Immature natural killer cell (primary cell): ENCODE data around the gene ADAMTS9. TPM values are rescaled to one million over a fixed set of nuclear protein-coding genes. Genes with fewer than 3 reads are reported as not detected.

Source experiments
- DNase-seq, 3 donors: peaks; one replicate each; pipeline ENCODE4 v3.0.0; 2022; ENCODE audit warnings: mixed read lengths in 1 of 3
- H3K27ac Mint-ChIP-seq, 6 donors: one replicate each; pipeline ENCODE4 v1.8.0; 2020; ENCODE audit warnings: mixed read lengths in 6 of 6, mild to moderate bottlenecking in 5 of 6, inconsistent platforms in 4 of 6, moderate library complexity in 3 of 6
- H3K27me3 Mint-ChIP-seq, 3 donors: one replicate each; pipeline ENCODE4 v1.8.0; 2020 to 2021; ENCODE audit warnings: low read depth in 3 of 3, mild to moderate bottlenecking in 3 of 3, mixed read lengths in 3 of 3, moderate library complexity in 3 of 3, inconsistent platforms in 1 of 3
- H3K36me3 Mint-ChIP-seq, 3 donors: one replicate each; pipeline ENCODE4 v1.8.0; 2020; ENCODE audit warnings: mixed read lengths in 3 of 3, inconsistent platforms in 2 of 3, mild to moderate bottlenecking in 2 of 3
- H3K4me1 Mint-ChIP-seq, 2 donors: one replicate each; pipeline ENCODE4 v1.8.0; 2020; ENCODE audit warnings: inconsistent platforms in 2 of 2, mild to moderate bottlenecking in 2 of 2, mixed read lengths in 2 of 2, moderate library complexity in 1 of 2
- H3K4me3 Mint-ChIP-seq, 5 donors: one replicate each; pipeline ENCODE4 v1.8.0; 2020; ENCODE audit warnings: mild to moderate bottlenecking in 5 of 5, mixed read lengths in 5 of 5, inconsistent platforms in 3 of 5, moderate library complexity in 3 of 5
- H3K9me3 Mint-ChIP-seq, 6 donors: one replicate each; pipeline ENCODE4 v1.8.0; 2020; ENCODE audit warnings: mild to moderate bottlenecking in 6 of 6, mixed read lengths in 6 of 6, inconsistent platforms in 4 of 6, moderate library complexity in 3 of 6
- polyA plus RNA-seq, 3 donors: library from polyadenylated mRNA; unstranded; fragments of 300-500 nt; fragmentation: Illumina TruSeq; gene quantifications; one replicate each; pipeline ENCODE4 v1.2.3, GENCODE V29; 2021

The ADAMTS9 gene
- polyA plus RNA-seq, 3 donors from 2014 or later: not detected

DNA sequence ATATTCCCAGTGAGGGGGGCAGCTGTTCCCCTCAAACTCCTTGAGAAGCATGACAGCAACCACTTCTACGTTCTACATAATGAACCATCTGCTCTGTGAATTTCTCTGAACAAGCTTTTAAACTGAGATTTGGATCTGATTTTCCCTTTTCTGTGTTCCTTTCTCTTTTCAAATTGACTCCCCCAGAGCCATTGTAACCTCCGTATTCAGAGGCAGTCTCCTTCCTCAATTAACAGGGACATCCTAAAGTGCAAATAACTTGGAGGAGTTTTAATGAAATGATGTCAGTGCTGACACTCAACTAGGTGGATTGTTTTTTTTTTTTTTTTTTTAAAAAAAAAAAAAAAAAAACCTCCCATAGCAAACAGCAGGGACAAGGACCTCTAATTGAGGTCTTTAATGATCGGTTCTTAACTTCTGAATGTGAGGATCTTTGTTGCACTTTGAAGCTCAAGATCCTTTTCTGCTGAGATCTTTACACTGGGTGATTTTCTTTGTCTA, 48.8 kb downstream of the ADAMTS9 start:
- no peak for DNase-seq
- Mint-ChIP-seq H3K27me3 (peaks cover 0 to 2% (median 0%) of the 10 kb centered on the region in 3 donors), H3K9me3 (peaks cover 2 to 14% (median 6%) of the 10 kb centered on the region in 6 donors), H3K4me3 (no peak overlapping the region), H3K4me1 (no peaks in the 10 kb centered on the region), H3K36me3 (no peaks in the 10 kb centered on the region), H3K27ac (no peak overlapping the region)

DNA sequence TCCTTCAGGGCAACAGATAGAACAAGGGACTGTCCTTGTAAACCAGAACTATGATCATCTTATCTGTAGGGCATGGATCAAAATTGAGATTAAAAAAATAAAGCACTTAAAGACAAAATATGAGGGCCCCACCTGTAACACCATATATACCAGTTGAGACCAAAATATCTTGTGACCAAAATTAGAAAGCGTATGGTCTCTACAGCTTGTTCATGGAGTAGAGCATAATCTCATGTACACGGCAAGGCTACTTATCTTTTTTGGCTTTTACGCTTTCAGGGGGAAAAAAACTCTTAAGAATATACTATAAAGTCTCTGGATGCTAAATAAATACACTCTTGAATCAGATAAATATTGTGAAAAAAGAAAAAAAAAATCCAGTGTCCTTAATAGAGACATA, 49.3 kb downstream of the ADAMTS9 start:
- H3K9me3 Mint-ChIP-seq: peaks cover 2 to 15% (median 8%) of the 10 kb centered on the region in 6 donors
- DNase-seq: no peak
- H3K36me3 Mint-ChIP-seq: no peaks in the 10 kb centered on the region
- H3K4me3 Mint-ChIP-seq: no peak overlapping the region
- H3K27me3 Mint-ChIP-seq: peaks cover 0 to 2% (median 0%) of the 10 kb centered on the region in 3 donors
- H3K27ac Mint-ChIP-seq: no peak overlapping the region
- no peaks in the 10 kb centered on the region for H3K4me1 Mint-ChIP-seq

DNA sequence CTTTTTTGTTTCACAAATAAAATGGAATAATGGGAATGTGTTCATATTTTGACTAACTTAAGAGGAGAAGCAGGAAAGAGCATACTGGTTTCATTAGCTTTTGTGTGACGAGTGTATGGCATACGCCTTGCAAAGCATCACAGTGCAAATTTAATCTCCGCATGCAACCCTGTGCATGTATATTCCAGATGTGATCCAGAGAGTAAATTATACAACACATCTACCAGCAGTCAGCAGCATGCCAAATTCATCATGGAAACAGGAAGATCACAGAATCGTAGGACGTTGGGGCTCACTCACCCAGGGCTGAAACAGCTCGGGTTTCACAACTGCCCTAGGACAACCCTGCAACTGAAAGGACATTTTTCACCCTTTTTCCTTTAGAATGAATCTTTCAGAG, 53.4 kb downstream of the ADAMTS9 start:
- Mint-ChIP-seq H3K27ac (no peak overlapping the region), H3K9me3 (peaks cover 2 to 27% (median 7%) of the 10 kb centered on the region in 6 donors), H3K27me3 (peaks cover 0 to 2% (median 0%) of the 10 kb centered on the region in 3 donors), H3K36me3 (no peaks in the 10 kb centered on the region), H3K4me1 (no peaks in the 10 kb centered on the region), H3K4me3 (no peak overlapping the region)
- no peak for DNase-seq

DNA sequence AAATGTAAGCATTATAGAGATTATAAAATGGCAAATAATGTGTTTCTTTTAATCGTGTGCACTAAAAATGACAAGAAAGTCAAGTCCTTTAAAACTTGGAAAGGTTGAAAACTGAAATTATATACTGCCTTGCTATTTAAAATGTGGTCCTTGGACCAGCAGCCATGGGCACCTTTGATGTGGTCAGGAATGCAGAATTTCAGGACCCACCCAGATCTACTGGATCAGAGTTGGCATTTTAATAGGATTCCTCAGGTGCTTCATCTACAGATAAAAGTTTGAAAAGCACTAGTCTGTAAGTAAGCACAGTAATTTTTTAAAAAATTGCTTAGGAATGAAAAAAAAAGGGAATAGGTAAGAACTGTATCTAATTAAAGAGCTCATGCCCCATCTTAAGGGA, 55.8 kb downstream of the ADAMTS9 start:
- Mint-ChIP-seq H3K27me3 (peaks cover 0 to 2% (median 0%) of the 10 kb centered on the region in 3 donors), H3K36me3 (no peaks in the 10 kb centered on the region), H3K9me3 (peaks cover 2 to 29% (median 7%) of the 10 kb centered on the region in 6 donors), H3K4me1 (no peaks in the 10 kb centered on the region), H3K4me3 (no peak overlapping the region), H3K27ac (no peak overlapping the region)
- DNase-seq: no peak

DNA sequence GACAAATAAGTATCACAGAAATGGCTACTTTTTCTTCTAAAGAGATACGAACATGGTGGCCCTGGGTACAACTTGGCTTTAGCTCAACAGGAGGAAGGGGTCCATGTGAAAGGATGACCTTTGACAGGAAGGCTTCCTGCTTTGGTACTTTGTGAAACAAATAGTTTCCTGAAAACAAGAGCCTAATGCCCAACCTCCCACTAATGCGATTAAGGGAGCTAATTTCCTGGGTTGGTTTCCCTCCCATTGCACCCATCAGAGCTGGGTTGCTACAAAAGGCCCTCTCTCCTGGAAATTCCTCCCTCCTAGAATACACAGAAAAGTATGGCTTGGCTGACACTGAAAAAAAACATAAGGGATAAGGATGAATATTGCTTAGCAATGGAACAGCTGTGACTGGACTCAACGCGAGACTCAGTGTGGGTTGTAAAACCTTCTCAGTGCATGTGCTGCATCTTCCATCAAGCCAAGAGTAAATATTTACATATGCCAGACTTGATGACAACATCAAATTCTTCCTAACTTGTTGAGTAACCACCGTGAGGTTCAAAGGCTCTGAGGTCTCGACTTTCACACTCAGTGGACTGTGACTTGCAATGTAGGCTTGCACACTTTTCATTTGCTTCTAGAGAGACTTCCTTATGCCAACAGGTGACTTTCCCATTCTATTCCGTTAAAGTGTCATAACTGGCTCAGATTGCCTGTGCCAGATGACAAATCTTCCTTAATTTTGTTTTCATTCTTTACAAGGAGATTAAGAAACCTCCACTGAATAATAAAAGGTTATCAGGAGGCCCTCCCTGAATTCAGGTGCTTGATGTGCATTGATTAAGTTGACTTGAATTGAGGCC, 60.1 kb downstream of the ADAMTS9 start:
- Mint-ChIP-seq H3K9me3 (peaks cover 1 to 38% (median 9%) of the 10 kb centered on the region in 6 donors), H3K4me3 (no peak overlapping the region), H3K36me3 (no peaks in the 10 kb centered on the region), H3K27ac (no peak overlapping the region), H3K4me1 (no peaks in the 10 kb centered on the region), H3K27me3 (no peaks in the 10 kb centered on the region)
- no peak for DNase-seq

DNA sequence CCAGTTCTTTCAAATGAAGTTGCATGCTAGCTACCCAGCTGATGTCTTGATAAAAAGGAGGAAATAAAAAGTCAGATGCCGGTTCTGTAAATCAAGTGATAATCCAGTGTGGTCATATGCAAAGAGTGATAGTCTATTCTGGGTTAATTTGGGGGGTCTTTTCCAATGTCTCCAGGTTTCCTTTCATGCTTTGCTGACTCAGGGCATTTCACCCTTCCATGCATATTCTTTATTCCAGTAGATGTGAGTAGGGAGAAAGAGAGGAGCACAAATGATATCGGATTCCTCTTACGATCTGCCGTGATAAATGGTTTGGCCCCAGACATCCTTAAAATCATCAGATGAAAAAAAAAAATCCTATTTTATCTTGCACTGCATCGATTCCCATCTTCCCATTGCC, 60.8 kb downstream of the ADAMTS9 start:
- Mint-ChIP-seq H3K4me1 (no peaks in the 10 kb centered on the region), H3K27ac (no peak overlapping the region), H3K9me3 (peaks cover 1 to 39% (median 9%) of the 10 kb centered on the region in 6 donors), H3K4me3 (no peak overlapping the region), H3K27me3 (no peaks in the 10 kb centered on the region), H3K36me3 (no peaks in the 10 kb centered on the region)
- no peak for DNase-seq

DNA sequence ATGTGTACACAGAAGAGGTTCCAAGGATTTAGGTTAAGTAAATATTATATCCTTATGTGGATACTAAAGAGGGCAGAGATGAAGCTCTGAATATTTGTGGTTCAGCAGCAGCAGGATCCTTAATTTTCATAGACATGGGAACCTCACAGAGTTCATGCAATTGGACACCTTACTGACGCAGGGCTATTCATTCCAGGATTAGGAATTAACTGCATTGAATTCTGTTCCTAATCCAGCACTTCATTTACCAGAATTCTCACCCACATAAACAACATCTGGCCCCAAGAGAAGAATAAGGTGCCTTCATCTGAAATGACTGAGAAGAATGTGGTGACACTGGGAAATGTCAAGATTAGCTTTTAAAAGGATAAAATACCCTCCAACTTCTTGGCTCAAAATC, 62.4 kb downstream of the ADAMTS9 start:
- Mint-ChIP-seq H3K27ac (no peak overlapping the region), H3K9me3 (peaks cover 1 to 26% (median 11%) of the 10 kb centered on the region in 6 donors), H3K36me3 (no peaks in the 10 kb centered on the region), H3K4me3 (no peak overlapping the region), H3K4me1 (no peaks in the 10 kb centered on the region), H3K27me3 (no peaks in the 10 kb centered on the region)
- no peak for DNase-seq

DNA sequence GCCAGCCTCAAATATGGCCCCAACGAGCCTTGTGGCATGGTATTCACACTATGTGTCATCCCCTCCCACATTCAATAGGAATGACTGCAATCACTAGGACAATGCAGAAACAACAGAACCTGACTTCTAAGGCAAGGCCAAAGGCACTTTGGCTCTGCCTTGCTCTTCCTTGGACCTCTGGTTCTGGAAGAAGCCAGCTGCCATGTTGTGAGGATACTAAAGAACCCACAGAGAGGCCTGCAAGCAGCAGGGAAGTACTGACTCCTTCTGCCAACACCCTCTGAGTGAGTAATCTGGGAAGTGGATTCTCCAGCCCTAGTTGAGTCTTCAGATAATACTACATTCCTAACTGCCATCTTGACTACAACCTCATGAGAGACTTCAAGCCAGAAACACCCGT, 64.7 kb downstream of the ADAMTS9 start:
- Mint-ChIP-seq H3K27ac (no peak overlapping the region), H3K4me1 (no peaks in the 10 kb centered on the region), H3K36me3 (no peaks in the 10 kb centered on the region), H3K9me3 (peaks cover 2 to 23% (median 13%) of the 10 kb centered on the region in 6 donors), H3K4me3 (no peak overlapping the region), H3K27me3 (no peaks in the 10 kb centered on the region)
- no peak for DNase-seq

DNA sequence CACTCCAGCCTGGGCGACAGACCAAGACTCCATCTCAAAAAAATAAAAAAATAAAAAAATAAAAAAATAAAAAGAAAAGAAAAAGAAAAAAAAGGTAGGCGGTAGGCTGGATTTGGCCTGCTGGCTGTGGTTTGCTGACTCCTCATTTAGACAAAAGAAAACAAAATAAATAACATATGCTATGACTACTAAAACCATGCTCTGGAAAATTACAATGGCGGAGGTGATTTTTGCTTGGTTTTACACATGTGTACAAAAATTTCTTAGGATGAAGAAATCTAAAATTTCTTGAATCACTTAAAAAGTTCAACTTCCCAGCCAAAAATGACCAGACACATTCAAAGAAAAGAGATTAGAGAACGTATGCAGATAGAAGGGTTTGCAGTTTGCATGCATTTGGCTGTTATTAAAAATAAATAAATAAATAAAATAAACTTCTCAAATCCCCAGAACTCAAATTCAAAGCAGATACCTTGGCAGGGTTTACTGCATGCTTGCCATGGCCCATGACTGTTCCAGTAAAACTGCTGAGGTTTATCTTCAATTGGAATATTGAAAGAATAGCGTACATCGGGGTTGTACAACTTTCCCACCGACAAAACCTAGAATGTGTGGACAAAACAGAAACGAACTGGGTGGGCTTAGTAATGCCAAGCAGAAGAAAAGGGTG, 65.9 kb downstream of the ADAMTS9 start:
- H3K36me3 Mint-ChIP-seq: no peaks in the 10 kb centered on the region
- H3K4me1 Mint-ChIP-seq: no peaks in the 10 kb centered on the region
- no peaks in the 10 kb centered on the region for H3K27me3 Mint-ChIP-seq
- DNase-seq: no peak
- H3K27ac Mint-ChIP-seq: no peak overlapping the region
- H3K9me3 Mint-ChIP-seq: peaks cover 2 to 25% (median 12%) of the 10 kb centered on the region in 6 donors
- H3K4me3 Mint-ChIP-seq: no peak overlapping the region

DNA sequence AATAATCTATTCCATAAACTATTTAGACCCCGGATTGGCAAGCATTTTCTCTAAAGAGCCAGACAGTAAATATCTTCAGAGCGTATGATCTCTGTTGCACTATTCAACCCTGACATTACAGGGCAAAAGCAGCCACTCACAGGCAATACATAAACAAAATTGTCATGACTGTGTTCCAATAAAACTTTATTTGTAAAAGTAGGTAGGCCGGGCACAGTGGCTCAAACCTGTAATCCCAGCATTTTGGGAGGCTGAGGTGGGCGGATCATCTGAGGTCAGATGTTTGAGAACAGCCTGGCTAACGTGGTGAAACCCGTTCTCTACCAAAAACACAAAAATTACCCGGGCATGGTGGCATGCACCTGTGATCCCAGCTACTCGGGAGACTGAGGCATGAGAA, 66.5 kb downstream of the ADAMTS9 start:
- H3K4me3 Mint-ChIP-seq: no peak overlapping the region
- H3K27ac Mint-ChIP-seq: no peak overlapping the region
- DNase-seq: no peak
- no peaks in the 10 kb centered on the region for H3K27me3 Mint-ChIP-seq
- H3K36me3 Mint-ChIP-seq: no peaks in the 10 kb centered on the region
- no peaks in the 10 kb centered on the region for H3K4me1 Mint-ChIP-seq
- peaks cover 2 to 25% (median 12%) of the 10 kb centered on the region in 6 donors for H3K9me3 Mint-ChIP-seq

DNA sequence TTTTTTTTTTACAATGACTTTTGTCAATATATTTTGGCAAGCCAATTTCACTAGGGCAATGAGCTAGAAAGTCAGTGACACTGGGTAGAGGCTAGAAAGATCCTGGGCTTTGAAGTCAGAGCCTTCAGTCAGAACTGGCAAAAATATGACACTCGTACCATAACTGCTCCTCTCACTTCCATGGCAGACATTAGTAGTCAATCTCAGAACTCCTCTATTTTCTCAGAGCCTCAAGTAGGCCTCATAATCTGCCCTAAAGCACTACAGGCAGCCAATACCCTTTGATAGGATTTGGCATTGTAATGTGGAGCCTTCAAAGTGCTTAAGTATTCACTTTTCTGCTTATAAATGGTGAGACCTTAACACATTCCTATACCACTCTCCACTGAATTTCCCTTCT, 67.8 kb downstream of the ADAMTS9 start:
- Mint-ChIP-seq H3K27ac (no peak overlapping the region), H3K4me1 (no peaks in the 10 kb centered on the region), H3K9me3 (peaks cover 2 to 35% (median 11%) of the 10 kb centered on the region in 6 donors), H3K36me3 (peaks cover 0 to 3% (median 0%) of the 10 kb centered on the region in 3 donors), H3K27me3 (no peaks in the 10 kb centered on the region), H3K4me3 (no peak overlapping the region)
- DNase-seq: no peak

DNA sequence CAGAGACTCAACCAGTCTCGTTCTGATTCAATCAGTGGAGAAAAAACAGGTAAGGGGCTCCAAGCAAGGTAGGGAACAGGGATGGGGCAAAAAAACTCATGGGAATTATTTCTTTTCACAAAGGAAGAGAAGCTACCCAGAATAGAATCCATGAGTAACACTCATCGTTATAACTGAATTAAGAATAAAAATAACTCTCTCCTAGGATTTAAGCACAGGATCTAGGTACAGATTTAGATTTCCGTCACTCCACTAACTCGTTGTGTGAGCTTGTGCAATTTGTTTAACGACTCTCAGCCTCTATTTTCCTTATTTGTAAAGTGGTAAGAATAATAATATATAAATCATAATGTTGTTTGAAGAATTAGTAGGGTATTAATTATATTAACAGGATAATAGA, 68.6 kb downstream of the ADAMTS9 start:
- peaks cover 0 to 3% (median 0%) of the 10 kb centered on the region in 3 donors for H3K36me3 Mint-ChIP-seq
- no peaks in the 10 kb centered on the region for H3K27me3 Mint-ChIP-seq
- H3K27ac Mint-ChIP-seq: no peak overlapping the region
- no peak for DNase-seq
- H3K4me1 Mint-ChIP-seq: no peaks in the 10 kb centered on the region
- no peak overlapping the region for H3K4me3 Mint-ChIP-seq
- peaks cover 4 to 35% (median 13%) of the 10 kb centered on the region in 6 donors for H3K9me3 Mint-ChIP-seq

DNA sequence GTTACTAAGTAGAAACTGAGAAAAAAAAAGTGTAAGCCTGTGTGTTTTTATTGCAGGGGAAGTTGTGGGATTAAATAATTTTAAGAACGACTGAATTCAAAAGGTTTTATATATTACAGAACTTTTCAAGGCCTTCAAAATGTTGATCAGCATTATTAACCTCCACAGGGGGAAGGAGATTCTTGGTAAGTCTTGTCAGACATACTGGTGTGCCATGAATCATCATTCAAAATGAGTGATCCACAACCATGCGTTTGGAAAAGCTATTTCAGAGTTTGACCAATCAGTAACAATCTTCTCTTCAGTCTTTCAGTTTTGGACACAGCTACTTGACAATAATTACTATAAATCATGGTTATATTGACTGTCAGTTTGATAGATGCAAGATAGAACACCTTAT, 70.2 kb downstream of the ADAMTS9 start:
- Mint-ChIP-seq H3K4me1 (no peaks in the 10 kb centered on the region), H3K4me3 (no peak overlapping the region), H3K9me3 (peaks cover 1 to 19% (median 10%) of the 10 kb centered on the region in 6 donors), H3K27me3 (no peaks in the 10 kb centered on the region), H3K36me3 (peaks cover 0 to 3% (median 0%) of the 10 kb centered on the region in 3 donors), H3K27ac (no peak overlapping the region)
- DNase-seq: no peak

DNA sequence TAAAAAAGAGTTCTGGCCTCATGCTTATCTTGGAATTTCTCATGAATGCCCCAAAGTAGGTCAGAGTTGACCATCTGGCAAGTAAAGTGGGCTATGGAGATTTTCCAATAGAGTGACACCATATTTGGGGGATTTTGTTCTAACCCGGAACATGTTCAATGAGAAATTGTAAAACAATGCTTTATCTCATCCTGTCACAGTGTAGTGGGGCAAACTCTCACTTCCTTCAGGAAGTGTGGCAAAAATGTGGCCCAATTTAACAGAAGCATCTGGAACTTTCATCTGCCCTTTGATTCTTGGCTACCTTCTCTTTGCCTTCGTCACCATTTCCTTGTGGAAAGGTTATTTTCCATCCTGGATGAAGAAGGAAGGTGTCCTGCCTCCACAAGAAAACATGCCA, 70.8 kb downstream of the ADAMTS9 start:
- Mint-ChIP-seq H3K27ac (no peak overlapping the region), H3K36me3 (peaks cover 0 to 3% (median 0%) of the 10 kb centered on the region in 3 donors), H3K4me3 (no peak overlapping the region), H3K4me1 (no peaks in the 10 kb centered on the region), H3K9me3 (peaks cover 1 to 15% (median 8%) of the 10 kb centered on the region in 6 donors), H3K27me3 (no peaks in the 10 kb centered on the region)
- no peak for DNase-seq
